Mammary epithelial cell (primary cell): ENCODE measurements around the gene NOSTRIN.

ENCODE experiments used
- EZH2 ChIP-seq: IDR thresholded peaks from 2 replicates; pipeline ENCODE4 v1.6.1; 2012; ENCODE audit warnings: low read length, inconsistent platforms, borderline replicate concordance
- TF ChIP-seq, protein P1 (sequence below), 2 donors: IDR thresholded peaks in 1 of 2; conservative IDR thresholded peaks in 1 of 2; 2 replicates each; pipeline ENCODE4 v1.5.1; 2011 to 2012; ENCODE audit warnings: inconsistent platforms in 2 of 2, low read length in 2 of 2, mild to moderate bottlenecking in 2 of 2, control low read depth in 1 of 2, low read depth in 1 of 2; ENCODE audit not compliant: insufficient read depth in 1 of 2; ENCODE audit errors: extremely low read depth in 1 of 2

DNA sequence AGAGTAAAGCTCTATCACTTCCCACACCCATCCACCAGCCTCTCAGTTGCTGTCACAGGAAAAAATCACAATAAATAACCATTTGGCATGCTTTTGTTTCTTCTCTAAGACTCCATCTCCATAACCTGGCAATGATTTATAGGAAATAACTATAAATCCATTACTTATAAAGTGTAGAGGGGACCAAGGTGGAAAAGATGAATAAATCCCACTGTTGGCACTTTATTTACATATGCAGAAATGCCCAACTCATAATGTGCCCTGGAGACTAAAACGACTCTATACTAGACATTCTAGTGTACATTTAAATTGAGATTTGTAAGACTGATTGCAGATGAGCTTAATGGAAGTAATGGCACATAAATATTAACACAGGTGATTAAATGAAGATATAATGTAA, 7.5 kb upstream of the NOSTRIN start:
- TF ChIP-seq, protein P1, sequence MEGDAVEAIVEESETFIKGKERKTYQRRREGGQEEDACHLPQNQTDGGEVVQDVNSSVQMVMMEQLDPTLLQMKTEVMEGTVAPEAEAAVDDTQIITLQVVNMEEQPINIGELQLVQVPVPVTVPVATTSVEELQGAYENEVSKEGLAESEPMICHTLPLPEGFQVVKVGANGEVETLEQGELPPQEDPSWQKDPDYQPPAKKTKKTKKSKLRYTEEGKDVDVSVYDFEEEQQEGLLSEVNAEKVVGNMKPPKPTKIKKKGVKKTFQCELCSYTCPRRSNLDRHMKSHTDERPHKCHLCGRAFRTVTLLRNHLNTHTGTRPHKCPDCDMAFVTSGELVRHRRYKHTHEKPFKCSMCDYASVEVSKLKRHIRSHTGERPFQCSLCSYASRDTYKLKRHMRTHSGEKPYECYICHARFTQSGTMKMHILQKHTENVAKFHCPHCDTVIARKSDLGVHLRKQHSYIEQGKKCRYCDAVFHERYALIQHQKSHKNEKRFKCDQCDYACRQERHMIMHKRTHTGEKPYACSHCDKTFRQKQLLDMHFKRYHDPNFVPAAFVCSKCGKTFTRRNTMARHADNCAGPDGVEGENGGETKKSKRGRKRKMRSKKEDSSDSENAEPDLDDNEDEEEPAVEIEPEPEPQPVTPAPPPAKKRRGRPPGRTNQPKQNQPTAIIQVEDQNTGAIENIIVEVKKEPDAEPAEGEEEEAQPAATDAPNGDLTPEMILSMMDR (conservative IDR thresholded peaks at IDR 0.05 in 1 of 2, IDR thresholded peaks at IDR 0.05 in 1 of 2; ENCODE audit: extremely low read depth in 1 of 2, insufficient read depth in 1 of 2, low read depth in 1 of 2, low read length in 2 of 2) = no peak
- no peak for TF ChIP-seq EZH2
